Measurements from ENCODE around the gene PSMB3. TPM values are rescaled to one million over a fixed set of nuclear protein-coding genes. Genes with fewer than 3 reads are reported as not detected.

The PSMB3 gene
- total RNA-seq, 1 donor from 2014 or later = 154 TPM

DNA sequence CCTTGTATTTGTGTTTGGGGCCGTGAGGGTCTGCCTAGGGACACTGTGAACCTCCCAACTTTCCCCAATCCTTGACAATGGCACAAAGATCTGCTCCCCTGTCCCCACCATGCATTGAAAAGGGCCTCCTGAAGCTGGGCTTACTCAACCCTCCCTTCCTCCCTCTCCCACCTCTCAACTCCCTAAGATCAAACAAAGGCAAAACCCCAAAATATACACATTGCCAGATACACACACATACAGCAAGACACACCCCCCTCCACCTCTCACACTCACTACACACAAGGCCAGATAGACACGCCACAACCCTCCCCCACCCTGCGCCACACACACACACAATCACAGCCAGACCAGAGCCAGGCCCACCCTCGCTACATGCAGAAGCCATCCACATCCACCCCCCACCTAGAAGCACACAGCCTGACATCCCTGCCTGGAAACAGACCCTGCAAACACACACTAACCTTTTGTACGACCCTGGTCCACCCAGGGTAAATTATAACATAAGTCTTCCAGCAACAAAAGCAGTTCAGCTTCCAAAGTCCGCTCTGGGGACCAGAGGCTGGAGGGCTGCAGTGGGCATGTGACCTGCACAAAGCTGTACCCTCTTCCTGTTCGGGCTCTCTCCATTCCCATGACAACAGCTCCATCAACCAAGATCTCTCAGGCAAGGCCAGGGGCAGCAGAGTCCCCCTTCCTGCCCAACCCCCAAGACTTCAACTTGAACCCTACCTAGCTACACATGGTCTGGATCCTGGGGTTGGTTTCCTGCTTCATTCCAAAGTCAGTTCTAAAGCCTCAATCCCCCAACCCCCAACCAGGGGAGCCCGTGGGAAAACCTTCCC lies 6.3 kb upstream of the PSMB3 start:
- intact Hi-C loops (cut with DNase I) = no loop called here
- ATAC-seq (ENCODE audit: poor library complexity) (no peak), DNase-seq (no peak)

DNA sequence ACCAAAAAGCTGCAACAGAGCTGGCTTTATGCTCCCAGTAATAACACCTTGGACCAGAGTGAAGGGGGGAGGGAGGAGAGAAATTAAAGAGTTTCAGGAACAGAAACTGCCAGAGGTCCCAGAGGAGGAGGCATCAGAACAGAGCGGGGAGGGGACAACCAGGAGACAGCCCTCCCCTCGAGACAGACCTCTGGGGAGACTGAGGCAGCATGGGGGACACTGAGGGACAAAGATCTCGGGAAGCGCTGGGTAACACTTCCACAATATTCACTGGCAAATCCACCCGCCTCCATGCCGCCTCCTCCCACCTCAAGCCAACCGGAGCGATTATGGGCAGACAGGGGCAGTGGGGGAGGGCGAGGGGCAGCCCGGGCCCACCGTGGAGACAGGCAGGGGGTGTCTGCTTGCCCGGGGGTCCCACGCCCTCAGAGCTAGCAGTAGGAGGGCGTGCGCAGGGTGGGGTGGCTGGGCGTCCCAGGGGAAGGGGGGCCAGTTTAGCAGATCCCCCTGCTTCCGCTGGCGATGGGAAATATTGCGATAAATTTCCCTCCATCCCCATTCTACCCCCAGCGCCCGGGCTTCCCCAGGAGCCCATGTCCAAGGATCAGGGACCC lies 5.6 kb upstream of the PSMB3 start:
- peak; percentile 49 for DNase-seq
- no peak for ATAC-seq (ENCODE audit: poor library complexity)
- intact Hi-C loops (cut with DNase I) = no loop called here

DNA sequence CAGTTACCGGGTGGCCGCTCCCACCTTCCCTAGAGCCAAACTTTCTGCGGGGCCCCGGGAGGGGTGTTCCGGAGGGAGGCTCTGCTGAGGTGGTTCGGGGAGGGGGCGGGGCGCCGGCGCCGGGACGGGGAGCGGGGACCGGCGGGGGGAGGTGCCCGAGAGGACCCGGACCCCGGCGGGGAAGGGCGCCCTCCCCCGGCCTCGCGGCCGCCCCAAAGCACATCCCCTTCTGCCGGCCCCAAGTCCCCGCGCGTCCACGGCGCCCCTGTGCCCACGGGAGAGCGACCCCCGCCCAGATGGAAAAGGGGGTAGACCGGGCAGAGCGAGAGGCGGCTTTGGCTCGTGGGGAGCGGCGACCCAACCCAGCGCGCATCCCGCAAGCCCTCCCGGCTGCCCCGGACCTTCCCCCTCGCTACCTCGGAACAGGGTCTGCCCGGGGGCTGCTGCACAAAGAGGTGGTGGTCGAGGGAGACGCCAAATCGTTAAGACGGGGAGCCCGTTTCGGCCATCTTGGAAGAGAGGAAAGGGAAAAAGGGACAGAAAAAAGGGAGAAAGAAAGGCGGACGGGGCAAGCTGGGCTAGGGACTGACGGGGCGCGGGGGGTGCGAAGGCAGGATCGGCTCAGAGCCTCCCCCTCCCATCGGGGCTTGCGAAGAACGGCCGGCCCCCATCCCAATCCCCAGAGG lies 4.9 kb upstream of the PSMB3 start:
- ATAC-seq (ENCODE audit: poor library complexity) (no peak), DNase-seq (peak; percentile 72)
- intact Hi-C loops (cut with DNase I) = no loop called here

DNA sequence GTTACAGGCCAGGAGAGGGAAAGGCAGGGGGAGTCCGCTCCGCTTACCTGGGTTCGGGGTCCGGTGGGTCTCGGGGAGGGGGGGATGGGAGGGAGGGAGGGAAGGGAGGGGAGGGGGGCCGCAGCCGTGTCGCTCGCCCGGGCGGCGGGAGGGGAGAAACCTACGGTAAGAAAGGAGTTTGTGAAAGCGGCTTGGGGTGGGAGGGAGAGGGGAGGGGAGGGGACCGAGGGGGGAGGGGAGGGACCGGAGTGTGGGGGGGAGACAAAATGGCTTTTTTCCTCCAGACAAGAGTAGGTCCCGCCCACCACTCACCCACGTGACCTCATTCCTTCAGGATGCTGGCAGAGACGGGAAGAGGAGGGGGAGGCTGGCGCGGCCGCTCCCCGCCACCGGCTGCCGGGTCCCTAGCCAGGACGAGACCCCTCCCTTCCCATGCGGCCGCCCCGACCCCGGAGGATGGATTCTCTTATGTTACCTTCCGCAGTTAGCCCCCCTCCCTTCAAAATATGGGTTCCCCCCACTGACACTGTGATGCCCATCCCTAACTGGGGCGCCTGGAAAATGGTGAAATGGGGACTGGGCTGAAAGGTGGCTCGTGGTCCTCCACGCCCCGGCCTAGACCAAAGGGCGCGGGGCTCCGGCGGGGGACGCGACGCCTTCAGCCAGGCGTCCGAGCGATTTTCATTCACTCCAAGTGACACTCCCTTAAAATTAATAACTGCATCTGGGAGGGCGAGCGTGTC lies 4.2 kb upstream of the PSMB3 start, which contains the start of gene PCGF2:
PCGF2 (minus strand) TSS at position 188 of the 743 bp plus-strand sequence. CDS start 7,934 bp downstream, outside the sequence.
- DNase-seq = peak; percentile 96
- intact Hi-C loops (cut with DNase I) = no loop called here
- ATAC-seq (ENCODE audit: poor library complexity) = peak; percentile 34

DNA sequence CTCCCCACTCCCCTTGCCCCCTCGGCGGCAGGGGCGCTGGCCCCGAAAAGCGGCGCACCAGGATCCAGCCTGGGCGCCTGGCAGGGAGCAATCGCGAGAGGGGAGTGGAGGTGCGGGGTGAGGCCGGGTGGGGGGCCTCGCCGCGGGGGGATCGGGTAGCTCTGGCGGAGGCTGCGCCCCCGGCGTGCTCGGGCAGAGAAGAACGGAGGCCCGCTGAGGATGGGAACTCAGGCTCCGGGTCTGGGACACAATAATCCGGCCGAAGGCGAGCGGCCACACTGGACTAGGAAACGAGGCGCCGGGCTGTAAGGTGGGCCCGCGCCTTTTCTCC lies 3.7 kb upstream of the PSMB3 start:
- intact Hi-C loops (cut with DNase I) = no loop called here
- ATAC-seq (ENCODE audit: poor library complexity) = no peak
- no peak for DNase-seq

DNA sequence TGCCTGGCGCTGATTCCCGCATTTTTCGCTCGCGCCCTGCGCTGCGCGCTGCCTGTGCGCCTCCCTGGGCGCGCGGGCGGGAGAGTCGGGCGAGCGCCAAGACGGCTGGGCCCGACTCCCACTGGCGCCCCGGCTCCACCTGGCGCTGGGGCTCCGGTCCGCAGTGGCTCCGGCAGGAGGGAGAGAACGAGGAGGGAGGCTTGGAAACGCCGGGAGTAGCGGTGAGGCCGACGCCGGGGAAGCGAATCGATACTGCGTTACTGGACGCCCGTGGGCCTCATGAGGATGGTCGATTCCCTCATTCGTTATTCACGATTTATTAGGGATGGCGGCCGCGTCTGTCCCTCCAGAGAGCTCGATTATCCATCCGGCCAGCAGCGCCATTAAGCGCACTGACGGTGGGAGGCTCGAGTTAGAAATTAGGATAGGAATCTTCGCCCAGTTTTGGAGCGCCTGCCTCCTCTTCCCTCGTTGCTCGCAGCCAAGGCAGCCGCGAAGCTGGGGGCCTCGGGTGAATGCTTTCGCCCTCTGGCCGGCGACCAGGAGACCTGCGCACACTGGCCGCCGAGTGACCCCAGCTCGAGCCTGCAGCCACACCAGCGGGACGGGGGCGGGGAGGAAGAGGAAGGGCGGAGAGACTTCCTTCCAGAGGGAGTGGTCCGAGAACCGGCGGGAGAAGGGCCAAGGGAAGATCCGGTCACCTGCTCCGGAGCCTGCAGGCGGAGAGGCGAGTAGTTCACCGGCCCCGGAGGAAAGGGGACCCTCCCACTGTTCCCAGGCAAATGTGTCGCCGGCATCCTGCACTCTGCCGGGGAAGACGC lies 3.1 kb upstream of the PSMB3 start:
- peak; percentile 92 for DNase-seq
- intact Hi-C loops (cut with DNase I) = loop anchor here (5.0 kb wide), 1 partner anchor 48 kb away; the partner anchor contains the start of gene PIP4K2B
- ATAC-seq (ENCODE audit: poor library complexity) = peak; percentile 45

DNA sequence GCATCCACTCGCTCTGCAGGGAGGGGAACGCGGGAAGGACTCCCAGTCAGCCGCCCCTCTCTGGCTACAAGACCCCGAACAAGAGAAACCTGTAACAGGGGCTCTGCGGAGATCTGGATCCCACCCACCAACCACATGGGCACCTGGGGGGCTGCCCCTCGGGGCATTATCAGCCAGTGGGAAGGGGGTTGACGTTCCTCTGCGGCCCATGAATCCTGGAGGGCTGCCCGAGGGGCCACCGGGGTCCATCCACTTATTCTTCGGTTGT lies 2.6 kb upstream of the PSMB3 start:
- intact Hi-C loops (cut with DNase I) = loop anchor here (5.0 kb wide), 1 partner anchor 47 kb away; the partner anchor contains the start of gene PIP4K2B
- ATAC-seq (ENCODE audit: poor library complexity) (no peak), DNase-seq (no peak)

DNA sequence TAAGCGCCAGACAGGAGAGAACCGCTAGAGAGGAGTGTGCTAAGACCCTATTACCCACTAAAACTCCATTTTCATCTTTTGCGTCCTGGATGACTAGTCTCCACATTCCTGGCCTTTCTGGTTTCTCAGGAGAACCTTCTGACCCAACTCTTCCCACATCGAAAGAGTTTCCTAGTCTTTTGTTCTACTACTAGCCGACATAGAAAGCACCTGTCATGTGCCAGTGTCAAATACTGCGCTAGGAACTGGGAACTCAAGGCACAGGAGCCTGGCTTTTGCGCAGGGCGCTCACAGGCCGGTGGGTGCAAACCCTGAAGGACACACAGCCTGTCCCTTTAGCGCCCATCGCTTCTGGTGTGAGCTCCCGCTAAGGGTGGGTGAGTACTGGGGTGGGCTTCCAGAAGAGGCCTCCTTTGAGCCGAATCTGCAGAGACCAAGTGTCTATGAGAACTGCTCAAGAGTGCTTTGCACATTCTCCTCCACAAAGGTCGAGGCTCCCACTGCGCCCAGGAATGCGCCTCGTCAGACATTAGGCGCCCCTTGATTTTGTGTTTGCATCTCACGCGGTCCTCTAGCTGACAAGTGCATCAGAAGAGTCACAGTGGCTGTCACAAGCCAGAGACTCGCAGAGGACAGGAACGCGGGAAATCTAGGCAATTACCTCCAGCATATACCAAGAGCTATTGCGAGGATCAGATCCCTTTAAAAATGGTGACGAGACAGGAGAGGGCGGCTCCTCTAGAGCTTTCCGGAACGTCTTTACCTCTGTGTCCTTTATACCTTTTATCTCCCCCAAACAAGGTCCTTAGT lies 2.0 kb upstream of the PSMB3 start:
- intact Hi-C loops (cut with DNase I) = loop anchor here (5.0 kb wide), 1 partner anchor 47 kb away; the partner anchor contains the start of gene PIP4K2B
- DNase-seq = no peak

DNA sequence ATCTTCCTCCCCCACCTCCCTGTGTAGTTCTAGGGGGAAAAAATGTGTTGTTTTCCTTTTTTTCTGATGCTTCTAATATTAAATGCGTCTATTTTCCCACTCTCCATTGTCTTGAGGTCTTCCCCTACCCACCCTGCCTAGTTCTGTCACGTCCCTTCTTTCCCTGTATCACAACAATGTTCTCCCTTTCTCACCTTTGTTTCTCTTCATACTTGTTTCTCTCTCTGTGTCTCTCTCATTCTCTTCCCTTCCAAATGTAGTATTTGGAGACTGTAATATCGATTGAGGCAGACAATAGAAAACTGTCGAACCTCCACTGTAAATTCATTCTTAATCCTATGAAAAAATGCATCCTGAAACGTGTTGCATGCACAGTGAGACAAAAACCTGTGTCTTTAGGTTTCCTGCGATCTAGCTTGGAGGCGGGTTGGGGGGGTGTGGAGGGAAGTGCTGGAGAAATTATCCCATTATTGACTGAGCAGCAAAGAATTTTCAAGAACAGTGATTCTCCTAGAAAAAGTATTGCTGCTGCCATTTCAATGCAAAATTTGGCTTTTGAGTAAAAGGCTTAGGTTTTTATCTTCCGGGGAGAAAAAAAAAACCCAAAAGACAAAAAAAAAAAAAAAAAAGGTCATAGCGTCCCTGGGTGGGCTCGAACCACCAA lies 1.3 kb upstream of the PSMB3 start:
- no peak for DNase-seq
- intact Hi-C loops (cut with DNase I) = loop anchor here (5.0 kb wide), 1 partner anchor 46 kb away; the partner anchor contains the start of gene PIP4K2B
- ATAC-seq (ENCODE audit: poor library complexity) = no peak

More for the DNA sequence above, 2.0 kb upstream of the PSMB3 start:
- ATAC-seq (ENCODE audit: poor library complexity) = no peak

DNA sequence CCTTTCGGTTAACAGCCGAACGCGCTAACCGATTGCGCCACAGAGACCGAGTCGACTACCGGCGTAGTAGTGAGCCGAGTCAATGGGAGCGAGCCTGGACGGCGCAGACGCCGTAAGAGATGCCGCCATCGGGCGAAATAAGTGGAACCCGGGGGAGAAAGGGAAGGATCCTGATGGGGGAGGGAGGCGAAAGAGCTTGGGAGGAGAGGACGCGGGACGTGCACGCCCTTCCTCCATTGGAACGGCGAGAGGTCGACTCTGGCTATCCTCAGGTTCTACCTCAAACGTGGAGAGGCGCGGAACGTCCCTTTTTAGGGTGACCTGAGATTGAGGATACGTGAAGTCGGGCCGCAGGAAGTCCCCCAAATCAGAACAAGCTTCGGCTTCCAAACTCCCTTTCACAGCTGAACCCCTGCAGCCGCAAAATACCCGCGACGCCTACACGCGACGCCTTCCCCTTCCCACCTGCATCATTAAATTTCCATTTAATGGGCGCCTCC lies 683 bp upstream of the PSMB3 start:
- intact Hi-C loops (cut with DNase I) = loop anchor here (5.0 kb wide), 1 partner anchor 45 kb away; the partner anchor contains the start of gene PIP4K2B
- peak; percentile 44 for ATAC-seq (ENCODE audit: poor library complexity)

DNA sequence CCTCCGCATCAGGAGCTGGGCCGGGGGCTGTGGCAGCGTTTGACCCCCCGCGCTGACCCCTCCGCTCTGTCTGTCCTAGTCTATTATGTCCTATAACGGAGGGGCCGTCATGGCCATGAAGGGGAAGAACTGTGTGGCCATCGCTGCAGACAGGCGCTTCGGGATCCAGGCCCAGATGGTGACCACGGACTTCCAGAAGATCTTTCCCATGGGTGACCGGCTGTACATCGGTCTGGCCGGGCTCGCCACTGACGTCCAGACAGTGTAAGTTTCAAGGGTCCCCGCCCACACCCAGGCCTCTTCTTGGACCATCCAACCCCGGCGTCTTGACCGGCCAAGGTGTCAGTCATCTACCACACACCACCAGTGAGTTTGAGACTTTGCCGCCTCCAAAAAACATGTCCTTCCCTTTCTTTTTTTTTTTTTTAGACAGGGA lies 548 bp downstream of the PSMB3 start:
- DNase-seq = no peak
- intact Hi-C loops (cut with DNase I) = loop anchor here (5.0 kb wide), 1 partner anchor 44 kb away; the partner anchor contains the start of gene PIP4K2B
- ATAC-seq (ENCODE audit: poor library complexity) = no peak

More for the DNA sequence above, 683 bp upstream of the PSMB3 start:
- DNase-seq = peak; percentile 87

DNA sequence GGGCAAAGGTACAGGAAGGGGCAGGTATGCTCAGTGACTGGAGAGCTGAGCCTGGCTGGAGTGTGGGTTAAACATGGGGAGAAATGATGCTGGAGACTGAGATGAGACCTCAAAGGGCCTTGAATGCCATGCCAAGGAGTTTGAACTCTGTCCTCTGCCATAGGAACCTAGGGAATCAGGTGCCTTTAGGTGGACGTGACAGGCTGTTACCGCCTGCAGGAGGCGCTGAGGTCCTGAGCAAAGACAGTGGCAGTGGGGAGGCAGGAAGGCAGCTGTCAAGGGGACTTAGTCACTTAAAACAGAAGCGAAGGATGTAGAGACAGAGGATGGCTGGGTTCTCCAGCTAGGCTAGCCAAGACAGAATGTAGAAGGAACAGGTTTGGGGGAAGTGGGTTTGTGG lies 9.1 kb downstream of the PSMB3 start:
- DNase-seq = no peak
- intact Hi-C loops (cut with DNase I) = no loop called here
- ATAC-seq (ENCODE audit: poor library complexity) = no peak

DNA sequence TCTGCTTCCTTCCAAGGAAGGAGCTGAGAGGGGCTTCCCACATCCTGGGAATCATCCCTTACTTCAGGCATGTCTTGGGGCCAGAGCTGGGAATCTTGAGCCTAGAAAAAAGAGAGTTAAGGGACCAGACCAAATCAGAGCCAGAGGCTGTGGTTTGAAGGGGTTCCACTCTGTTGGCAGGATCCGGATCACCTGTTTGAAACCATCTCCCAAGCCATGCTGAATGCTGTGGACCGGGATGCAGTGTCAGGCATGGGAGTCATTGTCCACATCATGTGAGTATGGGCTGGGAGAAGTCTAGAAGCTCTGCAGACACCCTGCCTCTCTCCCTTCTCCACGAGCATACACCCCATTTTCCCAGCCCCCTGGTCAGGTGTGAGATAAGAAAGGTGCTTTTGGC lies 9.7 kb downstream of the PSMB3 start:
- ATAC-seq (ENCODE audit: poor library complexity) = no peak
- DNase-seq = no peak
- intact Hi-C loops (cut with DNase I) = no loop called here

DNA sequence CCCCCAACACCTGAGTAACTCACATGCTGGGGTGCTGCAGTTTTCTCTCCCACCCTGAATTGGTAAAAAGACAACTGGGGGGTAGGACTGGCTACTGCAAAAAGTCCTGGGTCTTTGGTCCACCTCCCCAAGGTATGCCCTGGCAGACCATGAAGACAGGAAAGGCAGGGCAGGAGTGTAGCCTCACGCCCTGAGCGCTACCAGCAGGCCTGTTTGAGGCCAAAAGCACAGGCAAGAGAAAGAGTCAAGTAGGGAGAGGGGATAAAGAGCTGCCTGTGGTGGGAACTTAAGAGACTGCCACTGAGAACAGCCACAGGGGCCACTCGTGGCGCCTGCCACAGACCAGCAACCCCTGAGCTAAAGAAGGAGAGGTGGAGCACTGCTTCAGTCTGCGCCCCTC lies 13.8 kb downstream of the PSMB3 start:
- DNase-seq (no peak), ATAC-seq (ENCODE audit: poor library complexity) (no peak)
- intact Hi-C loops (cut with DNase I) = no loop called here

DNA sequence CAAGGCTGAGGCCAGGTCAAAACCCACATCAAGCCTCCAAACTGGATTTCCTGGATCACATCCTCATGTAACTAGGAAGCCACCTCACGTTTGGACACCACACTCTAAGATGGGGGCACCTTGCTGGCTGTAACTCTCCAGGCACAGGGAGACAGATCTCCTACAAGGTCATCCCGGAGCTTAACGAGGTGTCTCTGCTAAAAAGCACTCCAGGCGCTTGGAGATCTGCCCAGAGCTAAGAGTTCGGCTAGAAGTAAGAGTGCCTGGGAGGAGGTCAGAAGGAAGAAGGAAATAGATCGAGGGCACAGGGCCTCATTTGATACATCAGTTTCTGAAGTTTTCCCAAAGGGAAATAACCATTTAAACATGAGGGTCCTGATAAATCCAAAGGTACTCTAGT lies 15.9 kb downstream of the PSMB3 start:
- no peak for DNase-seq
- intact Hi-C loops (cut with DNase I) = no loop called here
- peak; percentile 60 for ATAC-seq (ENCODE audit: poor library complexity)

DNA sequence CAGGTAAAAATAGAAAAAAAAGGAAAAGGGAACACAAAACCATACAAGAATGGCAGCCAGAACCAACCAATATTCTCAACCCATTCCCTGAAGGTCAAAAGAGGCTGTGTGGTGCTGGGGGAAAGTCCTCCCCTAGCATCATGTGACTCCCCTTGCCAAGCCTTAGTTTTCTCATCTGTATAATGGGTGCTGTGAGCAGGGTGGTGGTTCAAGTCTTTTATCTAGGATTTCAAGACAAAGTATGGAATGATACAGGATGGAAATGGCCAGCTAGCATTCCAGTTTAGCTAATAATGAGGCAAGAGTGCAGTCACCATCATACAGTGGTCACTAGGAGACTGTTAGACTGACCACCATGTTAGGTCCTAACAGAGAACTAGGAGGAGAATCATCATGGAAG lies 20.7 kb downstream of the PSMB3 start:
- DNase-seq = no peak
- no peak for ATAC-seq (ENCODE audit: poor library complexity)
- intact Hi-C loops (cut with DNase I) = no loop called here
